Fibroblast of pulmonary artery (primary cell): ENCODE data around the gene GPR180.

ENCODE experiments used
- DNase-seq: peaks from one replicate; pipeline ENCODE4 v3.0.0-alpha.2; 2010; ENCODE audit warnings: low read depth
- H3K4me3 ChIP-seq: replicated peaks from 2 replicates; pipeline ENCODE4 v1.5.1; 2011; ENCODE audit warnings: low read depth, mild to moderate bottlenecking, control low read depth, low read length, moderate library complexity
- CTCF ChIP-seq: IDR thresholded peaks from 2 replicates; pipeline ENCODE4 v1.5.1; 2011; ENCODE audit warnings: mild to moderate bottlenecking, control low read depth, low read length, inconsistent platforms; ENCODE audit errors: missing control alignments

The GPR180 gene

DNA sequence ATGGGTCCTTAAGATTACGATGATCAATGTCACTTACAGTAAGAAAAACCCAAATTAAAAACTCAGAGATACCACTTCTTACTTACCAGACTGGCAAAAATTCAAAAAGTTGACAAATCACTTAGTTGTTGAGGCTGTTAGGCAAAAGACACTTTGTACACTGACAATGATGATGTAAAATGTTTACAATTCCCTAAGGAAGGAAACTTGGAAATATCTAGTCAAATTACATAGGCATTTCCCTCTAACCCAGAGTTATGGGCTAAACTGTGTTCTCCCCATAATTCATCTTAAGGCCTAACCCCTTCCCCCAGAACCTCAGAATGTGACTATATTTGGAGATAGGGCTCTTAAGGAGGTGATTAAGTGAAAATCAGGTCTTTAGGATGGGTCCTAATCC lies 17.7 kb upstream of the GPR180 start:
- no peak for TF ChIP-seq CTCF
- DNase-seq: peak; percentile 27
- H3K4me3 ChIP-seq: no peak overlapping the region

GRCh38 chr13:94585543-94586101 lies 16.0 kb upstream of the GPR180 start:
- no peak for DNase-seq
- no peak overlapping the region for H3K4me3 ChIP-seq
- TF ChIP-seq CTCF: no peak

GRCh38 chr13:94586371-94586770 lies 15.3 kb upstream of the GPR180 start:
- no peak overlapping the region for H3K4me3 ChIP-seq
- no peak for TF ChIP-seq CTCF
- DNase-seq: no peak

DNA sequence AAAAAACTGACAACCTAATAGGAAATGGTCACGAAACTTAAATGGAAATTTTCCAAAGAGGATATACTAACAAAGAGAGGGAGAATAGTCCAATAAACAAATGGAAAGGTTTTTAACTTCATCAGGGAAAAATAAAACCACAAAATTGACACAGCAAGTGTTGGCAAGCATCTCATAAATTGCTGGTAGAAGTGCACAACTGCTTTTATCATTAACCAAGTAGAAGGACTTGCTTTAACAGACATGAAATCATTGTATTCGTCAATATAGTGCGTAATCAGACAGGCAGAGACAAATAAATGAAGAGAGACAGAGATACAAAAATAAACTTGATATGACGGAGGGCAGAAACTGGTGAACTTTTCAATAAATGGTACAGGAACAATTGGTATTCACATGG lies 13.1 kb upstream of the GPR180 start:
- no peak overlapping the region for H3K4me3 ChIP-seq
- no peak for TF ChIP-seq CTCF
- DNase-seq: no peak

DNA sequence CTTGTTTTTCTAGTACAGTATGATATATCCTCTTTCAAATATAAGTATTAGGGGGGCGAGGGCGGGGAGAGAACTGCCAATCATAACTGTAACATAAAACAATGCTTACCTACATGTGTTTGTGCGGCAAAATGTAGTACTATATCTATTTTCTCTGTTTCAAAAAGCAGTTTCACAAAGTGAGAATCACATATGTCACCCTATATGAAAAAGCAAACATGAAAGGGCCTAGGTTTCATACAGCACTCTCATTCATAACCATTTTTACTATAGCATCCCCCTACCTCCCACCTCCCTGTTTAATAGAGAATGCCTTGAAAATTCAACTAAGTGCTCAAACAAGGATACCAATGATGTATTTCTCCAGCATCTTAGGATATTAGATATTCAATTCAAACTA lies 10.9 kb upstream of the GPR180 start:
- no peak for DNase-seq
- no peak overlapping the region for H3K4me3 ChIP-seq
- no peak for TF ChIP-seq CTCF

GRCh38 chr13:94595001-94595949 lies 6.4 kb upstream of the GPR180 start:
- TF ChIP-seq CTCF: no peak
- DNase-seq: peak; percentile 17
- peak overlapping the region; percentile 96 for H3K4me3 ChIP-seq
